PFSK-1 (cell line): ENCODE data around the gene TSPAN18.
A peak's percentile ranks its signal among the peaks of the same experiment; 100 is the strongest.

ENCODE experiments used
- FOXP2 ChIP-seq: optimal IDR thresholded peaks from 2 replicates; pipeline ENCODE3; 2011; ENCODE audit warnings: borderline replicate concordance, control low read depth, inconsistent platforms; ENCODE audit not compliant: insufficient read depth; ENCODE audit errors: extremely low read length, extremely low read depth
- POLR2AphosphoS5 ChIP-seq: IDR thresholded peaks from 2 replicates; pipeline ENCODE4 v1.6.1; 2012; ENCODE audit warnings: low read depth, mild to moderate bottlenecking, control low read depth, low read length, moderate library complexity
- SIN3A ChIP-seq: IDR thresholded peaks from 2 replicates; pipeline ENCODE4 v1.6.1; 2012; ENCODE audit warnings: mild to moderate bottlenecking, low read length, moderate library complexity, borderline replicate concordance; ENCODE audit not compliant: insufficient read depth
- TAF1 ChIP-seq: IDR thresholded peaks from 2 replicates; pipeline ENCODE4 v1.6.1; 2012; ENCODE audit warnings: low read length, control low read depth, borderline replicate concordance; ENCODE audit not compliant: insufficient read depth
- TF ChIP-seq, protein P1 (sequence below), 2 experiments: IDR thresholded peaks; 2 replicates each; pipeline versions ENCODE4 v1.6.1 to v1.8.0; 2011 to 2012; ENCODE audit warnings: low read depth in 2 of 2, low read length in 2 of 2, control low read depth in 1 of 2, inconsistent platforms in 1 of 2, mild to moderate bottlenecking in 1 of 2, moderate library complexity in 1 of 2; ENCODE audit not compliant: insufficient read depth in 1 of 2

Gene TSPAN18

DNA sequence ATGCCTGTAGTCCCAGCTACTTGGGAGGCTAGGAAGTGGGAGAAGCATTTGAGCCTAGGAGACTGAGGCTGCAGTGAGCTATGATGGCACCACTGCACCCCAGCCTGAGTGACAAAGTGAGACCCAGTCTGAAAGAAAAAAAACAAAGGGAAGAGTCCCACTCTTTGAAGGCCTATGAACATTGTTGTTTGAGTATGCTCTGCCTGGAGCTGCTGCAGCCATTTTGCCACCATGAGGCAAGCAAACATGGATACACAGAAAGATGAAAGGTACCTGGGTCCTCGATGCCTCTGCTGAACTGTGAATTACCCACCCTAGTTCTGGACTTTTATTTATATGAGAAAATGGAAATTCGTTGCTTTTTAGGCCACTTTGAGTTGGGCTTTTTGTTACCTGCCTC lies 19.7 kb upstream of the TSPAN18 start:
- no peak for TF ChIP-seq SIN3A
- no peak for TF ChIP-seq POLR2AphosphoS5
- TF ChIP-seq, protein P1, sequence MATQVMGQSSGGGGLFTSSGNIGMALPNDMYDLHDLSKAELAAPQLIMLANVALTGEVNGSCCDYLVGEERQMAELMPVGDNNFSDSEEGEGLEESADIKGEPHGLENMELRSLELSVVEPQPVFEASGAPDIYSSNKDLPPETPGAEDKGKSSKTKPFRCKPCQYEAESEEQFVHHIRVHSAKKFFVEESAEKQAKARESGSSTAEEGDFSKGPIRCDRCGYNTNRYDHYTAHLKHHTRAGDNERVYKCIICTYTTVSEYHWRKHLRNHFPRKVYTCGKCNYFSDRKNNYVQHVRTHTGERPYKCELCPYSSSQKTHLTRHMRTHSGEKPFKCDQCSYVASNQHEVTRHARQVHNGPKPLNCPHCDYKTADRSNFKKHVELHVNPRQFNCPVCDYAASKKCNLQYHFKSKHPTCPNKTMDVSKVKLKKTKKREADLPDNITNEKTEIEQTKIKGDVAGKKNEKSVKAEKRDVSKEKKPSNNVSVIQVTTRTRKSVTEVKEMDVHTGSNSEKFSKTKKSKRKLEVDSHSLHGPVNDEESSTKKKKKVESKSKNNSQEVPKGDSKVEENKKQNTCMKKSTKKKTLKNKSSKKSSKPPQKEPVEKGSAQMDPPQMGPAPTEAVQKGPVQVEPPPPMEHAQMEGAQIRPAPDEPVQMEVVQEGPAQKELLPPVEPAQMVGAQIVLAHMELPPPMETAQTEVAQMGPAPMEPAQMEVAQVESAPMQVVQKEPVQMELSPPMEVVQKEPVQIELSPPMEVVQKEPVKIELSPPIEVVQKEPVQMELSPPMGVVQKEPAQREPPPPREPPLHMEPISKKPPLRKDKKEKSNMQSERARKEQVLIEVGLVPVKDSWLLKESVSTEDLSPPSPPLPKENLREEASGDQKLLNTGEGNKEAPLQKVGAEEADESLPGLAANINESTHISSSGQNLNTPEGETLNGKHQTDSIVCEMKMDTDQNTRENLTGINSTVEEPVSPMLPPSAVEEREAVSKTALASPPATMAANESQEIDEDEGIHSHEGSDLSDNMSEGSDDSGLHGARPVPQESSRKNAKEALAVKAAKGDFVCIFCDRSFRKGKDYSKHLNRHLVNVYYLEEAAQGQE (IDR thresholded peaks at IDR 0.05; ENCODE audit: insufficient read depth in 1 of 2, low read depth in 2 of 2, low read length in 2 of 2) = no peak
- TF ChIP-seq TAF1 = no peak
- no peak for TF ChIP-seq FOXP2

DNA sequence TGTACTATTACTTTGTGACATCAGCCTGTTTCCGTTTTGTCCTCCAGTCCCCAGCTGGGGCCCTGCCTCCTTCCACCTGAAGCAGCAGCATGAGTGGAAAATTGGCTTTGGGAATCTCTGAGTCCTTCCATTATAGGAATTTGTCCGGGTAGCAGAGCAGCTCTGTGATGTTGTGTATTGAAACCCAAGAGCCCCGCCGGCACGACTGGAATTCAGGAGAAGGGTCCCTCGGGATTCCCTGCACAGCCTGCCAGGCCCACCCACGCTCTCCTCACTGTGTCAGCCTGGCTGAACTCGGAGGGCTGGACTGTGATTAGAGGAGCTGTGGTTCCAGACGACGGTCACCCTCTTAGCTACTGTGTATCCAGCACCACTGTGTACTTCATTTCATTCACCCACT lies 18.8 kb upstream of the TSPAN18 start:
- TF ChIP-seq TAF1 (no peak), FOXP2 (no peak), SIN3A (no peak), POLR2AphosphoS5 (no peak)
- TF ChIP-seq, protein P1 (IDR thresholded peaks at IDR 0.05; ENCODE audit: insufficient read depth in 1 of 2, low read depth in 2 of 2, low read length in 2 of 2) = no peak

DNA sequence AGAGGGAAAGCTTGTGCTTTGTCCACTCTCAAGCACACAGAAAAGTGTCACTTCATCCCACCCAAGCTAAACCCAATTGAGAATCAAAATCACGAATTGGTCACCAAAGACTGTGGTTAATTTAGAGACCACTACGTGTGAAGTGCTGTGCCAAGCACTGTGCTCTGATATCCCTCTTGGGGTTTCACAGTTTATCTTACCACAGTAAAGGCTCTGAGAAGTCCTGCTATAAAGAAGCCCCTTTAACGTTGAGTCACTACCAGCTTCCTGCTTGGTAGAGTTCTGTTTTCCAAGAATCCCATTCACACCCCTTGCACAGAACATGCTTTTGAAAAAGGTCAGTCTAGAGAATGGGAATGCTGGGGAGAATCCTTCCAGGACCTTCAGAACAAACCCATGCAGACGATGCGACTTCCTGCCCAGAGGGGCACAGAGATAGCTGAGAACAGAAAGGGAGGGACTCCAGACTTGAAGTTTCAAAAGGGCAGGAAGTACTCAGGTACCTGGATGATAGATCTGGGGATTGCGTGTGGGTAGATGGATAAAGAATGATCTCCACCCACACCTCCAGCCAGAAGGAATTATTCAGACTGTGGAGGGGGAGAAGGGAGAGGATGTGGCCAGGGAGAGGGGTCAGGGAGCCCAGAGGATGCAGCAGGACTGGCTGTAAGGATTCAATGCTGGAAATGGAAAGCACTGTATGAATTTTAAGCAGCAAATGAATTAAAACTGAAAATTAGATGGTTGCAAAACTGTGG lies 18.1 kb upstream of the TSPAN18 start:
- TF ChIP-seq POLR2AphosphoS5 (no peak), SIN3A (no peak), TAF1 (no peak), FOXP2 (no peak)
- TF ChIP-seq, protein P1 (IDR thresholded peaks at IDR 0.05; ENCODE audit: insufficient read depth in 1 of 2, low read depth in 2 of 2, low read length in 2 of 2) = no peak

DNA sequence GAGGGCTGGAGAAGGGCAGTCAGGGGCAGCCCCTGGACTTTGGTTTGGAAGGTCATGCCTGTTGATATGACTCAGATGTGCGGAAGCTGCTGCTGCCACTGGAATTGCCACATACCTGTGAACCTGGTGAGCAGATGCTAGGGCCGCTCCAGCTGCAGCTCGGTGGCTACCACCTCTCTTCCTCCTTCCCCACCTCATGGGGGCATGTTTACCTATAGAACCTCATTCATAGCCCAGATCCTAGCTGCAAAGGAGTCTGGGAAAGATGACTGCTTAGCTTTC lies 17.5 kb upstream of the TSPAN18 start:
- TF ChIP-seq FOXP2 (no peak), SIN3A (no peak), TAF1 (no peak), POLR2AphosphoS5 (no peak)
- TF ChIP-seq, protein P1 (IDR thresholded peaks at IDR 0.05; ENCODE audit: insufficient read depth in 1 of 2, low read depth in 2 of 2, low read length in 2 of 2) = no peak

DNA sequence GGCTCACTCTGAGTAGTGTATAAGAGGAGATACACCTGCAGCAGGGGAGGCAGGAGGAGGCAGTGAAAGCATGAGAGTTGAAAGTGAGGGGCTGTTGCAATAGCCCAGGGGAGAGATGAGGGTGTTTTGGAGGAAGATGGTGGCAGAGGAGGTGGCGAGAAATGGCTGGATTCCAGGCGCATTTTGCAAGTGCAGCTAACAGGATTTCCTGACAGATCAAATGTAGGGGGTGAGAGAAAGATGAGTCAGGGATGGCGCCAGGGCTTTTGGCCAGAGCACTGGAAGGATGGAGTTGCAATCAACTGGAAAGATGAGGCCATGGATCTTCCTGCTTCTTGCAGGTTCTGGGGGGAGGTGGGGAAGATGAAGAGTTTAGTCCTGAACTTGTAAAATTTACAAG lies 16.8 kb upstream of the TSPAN18 start:
- TF ChIP-seq SIN3A (0 out of 2 replicates have a peak, but pooled peaks have one; percentile 23), TAF1 (no peak)
